Measurements from ENCODE around the gene PLPPR1.

PLPPR1 gene

GRCh38 chr9:101342595-101342994 lies 314.1 kb downstream of the PLPPR1 start:
- DNase-seq (ENCODE audit: low read depth in 2 of 2): no peak

- DNase-seq (ENCODE audit: low read depth in 2 of 2): no peak
Observed at GRCh38 chr9:101350285-101350684, 321.8 kb downstream of the PLPPR1 start.

- no peak for DNase-seq (ENCODE audit: low read depth in 2 of 2)
Observed at GRCh38 chr9:101352892-101353463, 324.5 kb downstream of the PLPPR1 start.

- no peak for DNase-seq (ENCODE audit: low read depth in 2 of 2)
Observed at GRCh38 chr9:101353683-101354082, 325.2 kb downstream of the PLPPR1 start.

GRCh38 chr9:101354143-101354764 lies 325.7 kb downstream of the PLPPR1 start:
- no peak for DNase-seq (ENCODE audit: low read depth in 2 of 2)

GRCh38 chr9:101354765-101355708 lies 326.5 kb downstream of the PLPPR1 start:
- DNase-seq (ENCODE audit: low read depth in 2 of 2): no peak

- no peak for DNase-seq (ENCODE audit: low read depth in 2 of 2)
Observed at GRCh38 chr9:101356619-101357018, 328.1 kb downstream of the PLPPR1 start.

GRCh38 chr9:101359679-101360078 lies 331.2 kb downstream of the PLPPR1 start:
- DNase-seq (ENCODE audit: low read depth in 2 of 2): no peak

GRCh38 chr9:101360647-101361046 lies 332.1 kb downstream of the PLPPR1 start:
- DNase-seq (ENCODE audit: low read depth in 2 of 2): no peak

GRCh38 chr9:101362450-101362849 lies 333.9 kb downstream of the PLPPR1 start:
- DNase-seq (ENCODE audit: low read depth in 2 of 2): no peak

- no peak for DNase-seq (ENCODE audit: low read depth in 2 of 2)
Observed at GRCh38 chr9:101365181-101365580, 336.7 kb downstream of the PLPPR1 start.

GRCh38 chr9:101366038-101366756 lies 337.7 kb downstream of the PLPPR1 start:
- no peak for DNase-seq (ENCODE audit: low read depth in 2 of 2)

GRCh38 chr9:101367323-101367722 lies 338.8 kb downstream of the PLPPR1 start:
- no peak for DNase-seq (ENCODE audit: low read depth in 2 of 2)

GRCh38 chr9:101369286-101369685 lies 340.8 kb downstream of the PLPPR1 start:
- DNase-seq (ENCODE audit: low read depth in 2 of 2): no peak

GRCh38 chr9:101369884-101370531 lies 341.5 kb downstream of the PLPPR1 start:
- no peak for DNase-seq (ENCODE audit: low read depth in 2 of 2)

GRCh38 chr9:101371813-101372212 lies 343.3 kb downstream of the PLPPR1 start:
- DNase-seq (ENCODE audit: low read depth in 2 of 2): no peak

- no peak for DNase-seq (ENCODE audit: low read depth in 2 of 2)
Observed at GRCh38 chr9:101372327-101373118, 344.0 kb downstream of the PLPPR1 start.

Data from stimulated activated CD4-positive, alpha-beta T cell treated with anti-CD3 and anti-CD28 coated beads, Interleukin-1b, Interleukin-23, amount 100 ng/mL, for 1 hour (primary cell).